Stimulated activated CD4-positive, alpha-beta T cell treated with anti-CD3 and anti-CD28 coated beads, Interleukin-15, amount 100 ng/mL, for 48 hours (primary cell): ENCODE measurements around the gene SH3PXD2B.
A peak's percentile ranks its signal among the peaks of the same experiment; 100 is the strongest.
"Not testable (repeated sequence)": the region's sequence is repeated elsewhere in the genome, so short reads cannot be mapped to it uniquely, and the experiment has no call there.

ENCODE experiments used
- DNase-seq, 2 donors: peaks; one replicate each; pipeline ENCODE4 v3.0.0-alpha.2; 2020; ENCODE audit warnings: low read depth in 2 of 2

The SH3PXD2B gene

DNA sequence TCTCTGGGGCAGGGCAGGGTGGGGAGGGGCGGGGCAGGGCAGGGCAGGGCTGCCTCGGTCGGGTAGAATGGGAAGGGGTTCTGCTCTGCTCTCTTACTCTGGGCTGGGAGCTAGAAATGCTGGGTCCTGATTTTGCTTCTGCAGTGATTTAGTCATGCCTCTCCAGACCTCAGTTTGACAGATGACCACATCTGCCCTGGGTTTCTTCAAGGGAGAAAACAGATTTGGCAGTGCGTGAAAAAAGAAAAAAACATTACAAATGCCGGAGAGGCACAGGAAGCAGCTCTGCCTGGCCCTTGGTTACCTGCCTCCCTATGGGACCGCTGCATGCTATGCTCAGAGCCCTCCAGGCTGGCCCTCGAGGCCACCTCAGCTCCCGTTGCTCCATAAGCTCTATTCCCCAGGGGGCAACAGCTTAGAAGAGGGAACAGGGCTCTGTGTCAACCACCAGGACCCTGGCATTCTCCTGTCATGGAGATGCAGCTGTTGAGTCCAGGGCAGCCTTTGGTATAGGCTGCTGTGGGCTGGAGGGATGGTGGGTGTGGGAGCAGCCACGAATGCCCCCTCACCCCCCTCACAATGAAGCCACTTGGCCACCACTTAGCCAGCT, 117.5 kb downstream of the SH3PXD2B start:
- DNase-seq: no peak

DNA sequence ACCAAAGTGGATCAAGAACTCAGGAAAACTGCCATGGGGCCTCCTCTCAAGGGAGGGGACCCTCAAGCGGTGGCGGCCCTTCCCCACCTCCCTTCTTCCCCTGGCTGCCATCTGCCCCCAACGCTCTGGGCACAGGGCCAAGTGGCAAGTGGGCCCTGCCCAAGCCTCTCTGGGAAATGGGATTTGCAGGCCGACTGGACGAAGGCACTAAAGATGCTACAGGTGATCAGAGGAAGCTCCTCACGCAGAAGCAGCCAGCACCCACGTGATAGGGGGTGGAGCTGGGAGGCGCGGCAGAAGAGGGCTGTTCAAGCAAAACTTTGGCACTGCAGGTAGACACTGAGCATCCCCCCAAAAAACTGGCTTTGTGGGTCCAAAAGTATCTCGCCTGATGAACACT, 118.1 kb downstream of the SH3PXD2B start:
- DNase-seq: no peak

DNA sequence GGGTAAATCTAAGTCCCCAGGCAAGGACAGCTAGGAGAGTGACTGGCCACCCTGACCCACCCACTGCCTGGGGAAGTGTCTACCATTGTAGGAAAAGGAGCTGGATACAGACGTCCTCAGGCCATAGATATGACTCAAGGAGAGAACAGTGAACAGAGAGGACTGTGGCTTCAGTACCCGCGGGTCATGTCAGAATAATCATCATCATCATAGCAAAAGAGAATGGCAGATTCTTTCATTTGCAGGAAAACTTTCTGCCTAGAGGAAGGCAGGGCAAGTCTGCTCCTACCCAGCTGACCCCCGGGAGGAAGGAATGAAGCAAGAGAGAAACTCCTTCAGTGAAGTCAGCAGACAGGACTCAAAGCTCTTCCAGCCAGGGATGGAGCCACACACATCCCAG, 118.6 kb downstream of the SH3PXD2B start:
- no peak for DNase-seq

DNA sequence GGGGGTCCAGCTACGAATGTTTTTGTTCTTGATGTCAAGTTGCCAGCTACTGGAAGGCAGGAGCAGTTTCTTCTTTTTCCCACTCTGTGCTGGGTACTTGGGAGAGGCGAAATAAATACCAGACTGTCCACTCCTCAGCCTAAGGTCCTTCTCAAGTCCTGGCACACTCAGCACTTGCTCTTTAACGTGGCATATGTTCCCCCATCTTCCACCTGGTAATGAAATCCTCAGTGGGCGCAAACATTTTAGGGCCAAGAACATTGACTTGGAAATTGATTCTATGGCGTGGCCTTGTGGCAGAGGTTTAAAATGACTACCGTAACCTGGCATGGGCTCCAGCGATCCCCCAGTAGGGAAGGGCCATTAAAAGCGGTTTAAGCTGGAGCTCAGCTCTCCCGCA, 119.7 kb downstream of the SH3PXD2B start:
- no peak for DNase-seq

DNA sequence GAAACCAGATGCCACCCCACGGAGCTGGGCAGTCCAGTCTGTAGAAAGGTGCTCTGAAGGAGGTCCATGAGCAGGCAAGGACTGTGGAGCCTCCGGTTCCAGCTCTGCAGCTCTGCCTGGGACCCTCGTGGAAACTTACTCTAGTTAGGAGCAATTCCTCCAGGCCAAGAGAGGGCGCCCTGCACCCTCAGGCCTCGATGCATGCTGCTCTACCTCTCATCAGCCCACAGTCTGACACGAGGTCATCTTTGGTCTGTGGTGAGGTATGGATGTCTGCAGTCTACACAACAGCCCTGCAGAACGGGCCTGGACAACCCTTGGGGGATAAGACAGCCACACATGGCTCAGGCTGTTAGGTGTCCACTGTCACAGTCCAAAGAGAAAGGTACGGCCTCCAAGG, 120.1 kb downstream of the SH3PXD2B start:
- peak in 1 of 2 donors; percentile 7 for DNase-seq

DNA sequence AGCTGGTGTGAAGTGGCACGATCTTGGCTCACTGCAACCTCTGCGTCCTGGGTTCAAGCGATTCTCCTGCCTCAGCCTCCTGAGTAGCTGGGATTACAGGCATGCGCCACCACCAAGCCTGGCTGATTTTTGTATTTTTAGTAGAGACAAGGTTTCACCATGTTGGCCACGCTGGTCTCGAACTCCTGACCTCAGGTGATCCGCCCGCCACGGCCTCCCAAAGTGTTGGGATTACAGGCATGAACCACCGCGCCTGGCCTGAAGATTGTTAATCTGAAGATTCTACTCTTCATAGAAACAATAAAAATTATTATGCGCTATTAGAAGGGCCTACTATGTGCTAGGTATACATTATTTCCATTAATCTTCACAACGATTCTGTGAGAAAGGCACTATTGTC, 127.4 kb downstream of the SH3PXD2B start:
- not testable (repeated sequence) for DNase-seq

DNA sequence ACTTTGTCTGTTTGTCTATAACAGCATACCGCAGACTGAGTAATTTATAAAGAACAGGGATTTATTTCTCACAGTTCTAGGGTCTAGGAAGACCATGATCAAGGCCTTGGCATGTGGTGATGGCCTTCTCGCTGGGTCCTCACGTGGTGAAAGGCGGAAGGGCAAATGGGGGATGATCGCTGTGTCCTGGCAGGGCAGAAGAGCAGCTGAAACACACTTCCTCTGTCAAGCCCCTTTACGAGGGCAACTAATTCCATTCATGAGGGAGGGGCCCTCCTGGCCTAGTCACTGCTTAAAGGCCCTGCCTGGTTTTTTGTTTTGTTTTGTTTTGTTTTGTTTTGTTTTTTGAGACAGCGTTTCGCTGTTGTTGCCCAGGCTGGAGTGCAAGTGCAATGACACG, 128.9 kb downstream of the SH3PXD2B start:
- DNase-seq: no peak

DNA sequence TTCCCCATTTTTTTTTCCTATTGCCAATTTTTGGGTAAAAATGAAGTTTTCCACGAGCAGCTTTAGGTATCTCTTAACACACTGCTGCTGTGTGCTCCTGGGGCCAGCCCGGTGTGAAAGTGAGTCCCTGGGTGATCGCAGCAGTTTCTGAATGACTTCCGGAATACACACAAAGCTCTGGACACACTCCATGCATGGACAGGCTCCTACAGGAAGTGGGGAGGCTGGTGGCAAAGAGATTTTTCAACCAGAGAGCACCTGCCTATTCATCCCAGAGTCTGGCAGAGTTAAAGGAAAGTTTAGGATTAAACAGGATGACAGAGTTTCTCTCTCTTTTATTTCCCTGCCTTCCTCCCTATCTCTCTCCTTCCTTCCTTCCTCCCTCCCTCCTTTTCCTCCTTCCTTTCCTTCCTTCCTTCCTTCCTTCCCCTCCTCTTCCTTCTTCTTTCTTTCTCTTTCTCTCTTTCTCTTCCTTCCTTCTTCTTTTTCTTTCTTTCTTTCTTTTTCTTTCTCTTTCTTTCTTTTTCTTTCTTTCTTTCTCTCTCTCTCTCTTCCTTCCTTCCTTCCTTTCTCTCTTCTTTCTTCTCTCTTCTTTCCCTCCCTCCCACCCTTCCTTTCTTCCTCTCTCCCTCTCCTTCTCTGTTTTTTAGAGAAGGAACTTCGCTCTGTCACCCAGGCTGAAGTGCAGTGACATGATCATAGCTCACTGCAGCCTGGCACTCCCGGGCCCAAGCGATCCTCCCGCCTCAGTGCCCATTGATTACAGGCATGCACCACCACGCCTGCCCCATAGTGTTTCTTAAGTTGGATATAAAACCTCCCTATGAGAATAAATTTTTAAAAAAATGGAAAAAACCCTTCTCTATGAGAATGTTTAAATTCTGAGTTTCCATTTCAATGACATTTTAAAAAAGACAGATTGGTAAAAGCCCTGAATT, 132.0 kb downstream of the SH3PXD2B start:
- DNase-seq: no peak

DNA sequence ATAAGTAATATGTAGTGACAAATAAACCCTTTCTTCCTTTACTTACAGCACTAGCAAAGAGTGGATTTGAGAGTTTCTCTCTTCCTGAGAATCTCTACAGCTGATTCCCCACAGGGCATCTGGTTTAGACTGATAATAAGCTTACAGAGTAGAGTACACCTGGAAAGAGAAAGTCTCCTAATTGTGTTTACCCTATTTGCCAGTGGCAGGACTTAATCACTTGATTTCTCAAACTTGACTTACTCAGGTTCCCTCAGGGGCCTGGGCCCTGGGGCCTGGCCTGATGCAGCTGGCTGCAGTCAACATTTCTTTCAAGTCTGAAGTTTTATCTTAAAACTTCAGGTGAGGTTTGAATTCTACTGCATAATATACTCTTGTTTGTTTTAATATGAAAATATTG, 132.7 kb downstream of the SH3PXD2B start:
- DNase-seq: no peak

DNA sequence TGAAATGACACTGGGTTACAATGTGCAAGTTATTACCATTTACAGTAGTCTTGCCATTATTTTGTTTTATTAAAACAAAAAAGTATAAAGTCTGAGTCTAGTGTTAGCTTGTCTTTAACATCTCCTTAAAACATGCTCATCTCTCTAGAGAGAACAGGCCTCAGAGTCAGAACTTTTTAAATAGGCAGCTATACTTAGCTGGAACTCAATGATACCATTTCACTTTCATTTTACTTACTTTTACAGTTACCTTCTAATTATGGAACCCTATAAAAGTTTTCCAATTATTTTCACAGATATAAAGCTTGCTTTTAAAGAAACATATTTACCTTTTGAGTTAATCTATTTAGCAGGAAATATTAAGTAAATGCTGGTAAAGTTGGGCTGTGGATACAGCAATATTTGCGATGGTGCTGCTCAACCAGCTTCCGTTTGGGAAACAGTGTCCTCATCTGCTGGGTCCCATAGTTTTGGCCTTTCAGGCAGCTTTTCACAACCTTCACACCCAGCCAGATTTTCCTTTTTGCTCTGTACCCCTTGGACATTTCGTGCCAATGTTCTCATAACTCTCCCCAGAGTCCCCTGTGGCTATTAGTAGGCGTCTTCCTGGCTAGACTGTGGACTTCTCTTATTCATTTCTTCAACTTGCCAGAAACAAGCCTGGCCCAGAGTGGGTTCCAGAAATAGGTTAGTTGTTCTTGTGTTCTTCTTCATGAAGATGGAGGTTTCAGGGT, 134.4 kb downstream of the SH3PXD2B start:
- DNase-seq: no peak

DNA sequence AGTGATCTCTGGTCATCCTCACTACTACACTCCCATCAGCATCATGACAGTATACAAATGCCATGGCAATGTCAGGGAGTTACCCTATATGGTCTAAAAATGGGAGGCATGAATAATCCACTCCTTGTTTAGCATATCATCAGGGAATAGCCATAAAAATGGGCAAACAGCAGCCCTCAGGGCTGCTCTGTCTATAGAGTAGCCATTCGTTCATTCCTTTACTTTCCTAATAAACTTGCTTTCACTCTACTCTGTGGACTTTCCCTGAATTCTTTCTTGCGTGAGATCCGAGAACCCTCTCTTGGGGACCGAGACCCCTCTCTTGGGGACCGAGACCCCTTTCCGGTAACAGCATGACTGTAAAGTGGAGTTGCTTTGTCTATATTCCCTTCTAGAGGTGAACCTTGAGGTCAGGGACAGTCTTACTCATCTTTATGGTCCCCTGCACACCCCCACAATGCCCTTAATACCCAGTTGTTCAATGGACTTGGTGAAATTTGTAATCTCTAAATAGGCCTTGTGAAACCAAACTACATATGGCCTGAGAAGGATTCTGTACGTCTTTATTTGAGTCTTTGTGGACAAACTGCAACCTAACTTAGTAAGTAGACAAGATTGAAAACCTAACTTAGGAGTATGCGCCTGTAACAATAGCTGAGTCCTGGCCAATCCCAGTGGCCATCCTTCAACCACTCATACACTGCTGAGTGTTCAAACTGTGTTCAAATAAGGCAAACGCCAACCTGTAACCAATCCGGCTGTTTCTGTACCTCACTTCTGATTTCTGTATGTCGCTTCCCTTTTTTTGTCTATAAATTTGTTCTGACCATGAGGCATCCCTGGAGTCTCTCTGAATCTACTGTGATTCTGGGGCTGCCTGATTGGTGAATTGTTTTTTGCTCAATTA, 138.5 kb downstream of the SH3PXD2B start:
- no peak for DNase-seq

DNA sequence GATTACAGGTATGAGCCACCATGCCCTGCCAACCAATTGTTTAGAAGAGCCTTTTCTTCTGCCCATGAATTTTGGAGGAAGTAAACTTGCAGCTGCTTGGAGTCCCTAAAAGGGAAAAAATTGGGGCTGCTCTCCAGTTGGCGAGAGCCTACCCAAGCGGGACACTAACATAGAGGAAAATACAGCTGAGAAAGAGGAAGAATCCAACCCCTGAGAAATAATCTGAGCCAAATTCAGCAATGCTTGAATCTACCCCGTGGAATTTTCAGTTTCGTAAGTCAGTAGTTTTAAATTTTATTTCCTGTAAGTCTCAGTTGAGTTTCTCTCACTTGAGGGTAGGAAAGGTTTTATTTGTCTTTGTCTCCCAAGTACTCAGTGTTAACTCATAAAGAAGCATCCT, 140.4 kb downstream of the SH3PXD2B start:
- no peak for DNase-seq

DNA sequence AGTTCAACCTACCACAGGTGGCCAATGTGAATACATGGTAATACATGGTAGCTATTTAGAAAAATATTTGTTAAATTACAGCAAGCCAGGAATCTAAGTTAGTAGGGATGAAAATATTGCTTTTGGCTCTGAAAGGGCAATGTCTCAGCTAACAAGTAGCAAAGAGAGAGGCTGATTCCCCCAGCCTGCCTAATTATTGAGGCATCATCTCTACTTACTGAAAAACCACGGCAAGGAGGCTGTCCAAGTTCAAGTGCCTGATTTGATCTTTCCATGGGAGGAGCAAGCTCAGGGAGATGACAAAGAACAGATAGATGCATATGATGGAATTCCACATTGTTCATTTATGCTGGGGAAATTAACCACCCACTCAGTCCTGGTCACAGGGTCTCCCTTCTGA, 142.0 kb downstream of the SH3PXD2B start:
- DNase-seq: no peak

DNA sequence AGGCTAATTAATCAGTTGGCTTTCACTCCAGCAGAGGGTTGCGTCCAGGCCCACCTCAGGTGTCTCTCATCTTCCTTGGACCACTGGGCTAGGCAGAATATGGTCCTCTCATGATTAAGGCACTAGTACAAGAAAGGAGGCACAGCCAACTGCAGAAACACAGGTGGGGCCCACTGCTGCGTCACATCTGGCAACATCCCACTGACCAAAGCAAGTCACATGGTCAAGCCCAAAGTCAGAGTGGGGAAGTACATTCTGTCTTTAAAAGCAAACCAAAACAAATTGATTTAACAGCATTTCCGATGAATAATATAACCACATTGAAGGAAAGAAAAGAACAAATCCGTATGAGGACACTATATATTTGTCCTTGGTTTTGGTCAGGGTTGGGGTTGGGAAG, 142.7 kb downstream of the SH3PXD2B start:
- DNase-seq: no peak

DNA sequence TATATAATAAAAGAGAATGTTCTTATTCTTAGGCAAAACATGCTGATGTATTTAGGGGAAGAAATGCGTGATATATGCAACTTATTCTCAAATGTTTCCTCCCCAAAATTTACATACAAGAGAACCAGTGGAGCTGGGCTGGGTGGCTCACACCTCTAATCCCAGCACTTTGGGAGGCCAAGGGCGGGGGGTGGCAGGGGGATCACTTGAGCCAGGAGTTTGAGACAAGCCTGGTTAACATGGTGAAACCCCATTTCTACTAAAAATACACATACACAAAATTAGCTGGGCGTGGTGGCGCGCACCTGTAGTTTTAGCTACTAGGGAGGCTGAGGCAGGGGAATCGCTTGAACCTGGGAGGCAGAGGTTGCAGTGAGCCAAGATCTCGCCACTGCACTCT, 143.3 kb downstream of the SH3PXD2B start:
- DNase-seq: no peak

DNA sequence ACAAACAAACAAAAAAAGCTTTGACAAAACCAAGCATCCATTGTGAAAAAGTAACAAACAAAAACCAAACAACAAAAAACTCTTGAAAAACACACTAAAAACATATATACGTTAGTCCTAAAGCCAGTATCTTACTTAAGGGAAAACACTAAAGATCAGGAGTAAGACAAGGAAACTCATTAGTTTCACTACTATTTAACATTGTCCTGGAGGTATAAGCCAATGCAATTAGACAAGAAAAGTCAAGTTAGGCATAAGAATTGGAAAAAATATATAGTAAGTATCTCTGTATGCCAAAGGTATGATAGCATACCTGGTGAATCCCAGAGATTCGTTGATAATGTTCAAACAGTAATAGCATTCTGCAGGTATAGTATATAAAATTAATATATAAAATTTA, 148.9 kb downstream of the SH3PXD2B start:
- no peak for DNase-seq

DNA sequence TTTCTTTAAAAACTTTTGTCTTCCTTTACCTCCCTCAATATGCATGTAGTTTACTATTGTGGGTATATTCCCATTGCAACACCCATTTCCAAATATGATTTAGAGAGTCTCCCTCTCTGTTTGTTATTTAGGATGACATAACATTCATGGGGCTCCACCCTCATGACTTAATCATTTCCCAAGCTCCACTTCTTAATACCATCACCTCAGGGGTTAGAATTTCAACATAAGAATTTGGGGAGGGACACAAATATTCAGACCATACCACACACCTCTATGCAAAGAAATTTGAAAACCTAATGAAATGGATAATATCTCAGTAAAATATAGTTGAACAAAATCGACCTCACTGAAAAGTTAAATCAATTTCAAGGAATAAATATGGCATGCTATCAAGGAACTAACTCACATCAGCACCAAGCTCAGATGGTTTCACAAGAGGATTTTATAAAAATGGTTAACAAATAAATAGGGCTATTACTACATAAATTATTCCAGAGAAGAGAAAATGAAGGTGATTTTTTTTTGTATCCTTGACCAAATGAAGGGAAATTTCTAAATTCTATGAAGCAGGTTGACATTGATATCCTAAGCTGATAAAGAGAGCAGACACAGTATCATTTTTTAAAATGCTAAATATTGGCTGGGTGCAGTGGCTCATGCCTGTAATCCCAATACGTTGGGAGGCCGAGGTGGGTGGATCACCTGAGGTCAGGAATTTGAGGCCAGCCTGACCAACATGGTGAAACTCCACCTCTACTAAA, 150.6 kb downstream of the SH3PXD2B start:
- DNase-seq: no peak

DNA sequence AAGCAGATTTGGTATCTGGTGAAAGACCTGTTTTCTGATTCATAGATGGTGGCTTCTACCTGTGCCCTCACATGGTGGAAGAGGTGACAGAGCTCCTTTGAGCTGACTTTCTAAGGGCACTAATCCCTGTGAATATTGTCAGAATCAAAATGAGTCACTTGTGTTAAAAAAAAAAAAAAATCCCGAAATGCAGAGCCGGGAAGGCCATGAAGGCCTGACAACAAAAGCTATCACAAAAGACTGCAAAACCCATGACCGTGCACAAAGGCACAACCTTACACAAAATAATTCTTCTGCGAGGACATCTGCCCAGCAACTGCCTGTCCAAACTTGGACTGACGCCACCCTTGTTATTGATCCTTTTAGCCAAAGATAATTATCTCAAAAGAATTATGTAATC, 151.2 kb downstream of the SH3PXD2B start:
- no peak for DNase-seq

DNA sequence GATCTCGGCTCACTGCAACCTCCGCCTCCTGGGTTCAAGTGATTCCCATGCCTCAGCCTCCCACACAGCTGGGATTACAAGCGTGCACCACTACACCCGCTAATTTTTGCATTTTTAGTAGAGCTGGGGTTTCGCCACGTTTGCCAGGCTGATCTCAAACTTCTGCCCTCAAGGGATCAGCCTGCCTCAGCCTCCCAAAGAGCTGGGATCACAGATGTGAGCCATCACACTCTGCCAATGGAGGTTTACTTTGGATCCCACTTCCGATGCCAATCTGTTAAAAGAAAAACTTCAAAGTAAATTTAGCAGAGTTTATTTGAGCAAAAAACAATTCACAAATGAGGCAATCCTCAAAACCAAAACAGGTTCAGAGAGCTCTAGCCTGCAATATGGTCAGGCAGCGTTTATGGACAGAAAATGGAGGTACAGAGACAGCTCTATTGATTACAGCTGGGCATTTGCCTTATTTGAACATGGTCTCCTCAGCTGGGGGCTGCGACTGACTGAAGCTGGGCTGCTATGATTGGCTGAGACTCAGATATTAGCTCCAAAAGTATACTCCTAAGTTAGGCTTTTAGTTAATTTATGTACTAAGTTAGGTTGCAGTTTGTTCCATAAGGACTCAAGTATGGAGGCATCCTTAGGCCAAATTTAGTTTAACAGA, 152.1 kb downstream of the SH3PXD2B start:
- no peak for DNase-seq

DNA sequence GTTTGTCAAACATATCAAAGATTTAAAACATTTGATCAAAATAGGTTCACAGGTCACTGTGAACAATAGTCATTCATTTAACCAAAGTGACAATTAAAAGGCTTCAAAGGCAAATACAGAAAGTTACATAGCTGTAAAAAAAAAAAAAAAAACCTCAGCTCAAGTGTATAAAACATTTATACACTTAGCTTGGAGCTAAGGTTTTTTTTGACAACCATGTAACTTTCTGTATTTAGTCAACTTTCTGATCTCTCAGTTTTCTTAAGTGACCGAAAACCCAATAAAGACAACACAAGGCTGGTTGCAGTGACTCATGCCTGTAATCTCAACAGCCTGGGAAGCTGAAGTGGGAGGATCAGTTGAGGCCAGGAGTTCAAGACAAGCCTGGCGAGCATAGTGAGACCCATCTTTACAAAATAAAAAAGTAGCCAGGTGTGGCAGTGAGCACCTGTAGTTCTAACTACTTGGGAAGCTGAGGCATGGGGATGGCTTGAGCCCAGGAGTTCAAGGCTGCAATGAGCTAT, 154.3 kb downstream of the SH3PXD2B start:
- no peak for DNase-seq
